GM12801 (cell line): Measurements from ENCODE around the gene JARID2.

ENCODE experiments used
- CTCF ChIP-seq: IDR thresholded peaks from one replicate; pipeline ENCODE4 v1.5.1; 2011; ENCODE audit warnings: control low read depth; ENCODE audit not compliant: insufficient read length; ENCODE audit errors: extremely low read depth

JARID2 gene

GRCh38 chr6:15220062-15220461, 25.8 kb upstream of the JARID2 start:
- TF ChIP-seq CTCF: no peak

- TF ChIP-seq CTCF: no peak
Measured at GRCh38 chr6:15227827-15228318, 18.0 kb upstream of the JARID2 start.

GRCh38 chr6:15230827-15231226, 15.0 kb upstream of the JARID2 start:
- TF ChIP-seq CTCF: no peak

- TF ChIP-seq CTCF: no peak
Measured at GRCh38 chr6:15232836-15233510, 12.9 kb upstream of the JARID2 start.

- no peak for TF ChIP-seq CTCF
Measured at GRCh38 chr6:15234068-15234758, 11.7 kb upstream of the JARID2 start.

GRCh38 chr6:15239616-15240364, 6.1 kb upstream of the JARID2 start:
- TF ChIP-seq CTCF: no peak

GRCh38 chr6:15242503-15242902, 3.4 kb upstream of the JARID2 start:
- no peak for TF ChIP-seq CTCF
